NCI-H1436 (cell line): ENCODE data around the gene PLCG2.
"Not testable (repeated sequence)": the region's sequence is repeated elsewhere in the genome, so short reads cannot be mapped to it uniquely, and the experiment has no call there.

Experiments used
- DNase-seq: peaks from one replicate; lab custom pipeline; 2025; lab: John Stamatoyannopoulos, UW

PLCG2 gene

GRCh38 chr16:81917375-81917774 is 138.3 kb downstream of the PLCG2 start:
- no peak for DNase-seq

- no peak for DNase-seq
These were observed 139.8 kb downstream of the PLCG2 start for GRCh38 chr16:81918927-81919326.

GRCh38 chr16:81920498-81920897 is 141.4 kb downstream of the PLCG2 start:
- no peak for DNase-seq

- no peak for DNase-seq
These were observed 142.2 kb downstream of the PLCG2 start for GRCh38 chr16:81921085-81921814.

GRCh38 chr16:81921843-81922584 is 142.9 kb downstream of the PLCG2 start:
- no peak for DNase-seq

- DNase-seq, result no peak
These were observed 144.2 kb downstream of the PLCG2 start for GRCh38 chr16:81923296-81923695.

GRCh38 chr16:81925016-81925415 is 145.9 kb downstream of the PLCG2 start:
- no peak for DNase-seq

- no peak for DNase-seq
These were observed 146.9 kb downstream of the PLCG2 start for GRCh38 chr16:81926036-81926435.

GRCh38 chr16:81927561-81928185 is 148.6 kb downstream of the PLCG2 start:
- DNase-seq, result no peak

- DNase-seq, result no peak
These were observed 149.3 kb downstream of the PLCG2 start for GRCh38 chr16:81928271-81928918.

- no peak for DNase-seq
These were observed 149.9 kb downstream of the PLCG2 start for GRCh38 chr16:81928975-81929374.

- DNase-seq, result no peak
These were observed 150.8 kb downstream of the PLCG2 start for GRCh38 chr16:81929841-81930240.

- DNase-seq, result no peak
These were observed 152.8 kb downstream of the PLCG2 start for GRCh38 chr16:81931927-81932326.

GRCh38 chr16:81932668-81933067 is 153.6 kb downstream of the PLCG2 start:
- no peak for DNase-seq

GRCh38 chr16:81933361-81933760 is 154.3 kb downstream of the PLCG2 start:
- DNase-seq, result no peak

- not testable (repeated sequence) for DNase-seq
These were observed 155.6 kb downstream of the PLCG2 start for GRCh38 chr16:81934711-81935110.

GRCh38 chr16:81936209-81937000 is 157.3 kb downstream of the PLCG2 start:
- no peak for DNase-seq

- peak; percentile 59 for DNase-seq
These were observed 158.4 kb downstream of the PLCG2 start for GRCh38 chr16:81937305-81938038.

- no peak for DNase-seq
These were observed 159.5 kb downstream of the PLCG2 start for GRCh38 chr16:81938326-81939163.
